ENCODE results near the gene PKN1. TPM values are rescaled to one million over a fixed set of nuclear protein-coding genes. Genes with fewer than 3 reads are reported as not detected.

The PKN1 gene
- total and polyA plus RNA-seq, 9 of the 15 experiments (the other 6 are each of a cell fraction or from before 2014, with no cell fraction given), result 0.30 to 228 (median 77.5) TPM

GRCh38 chr19:14425696-14426138, 7.4 kb upstream of the PKN1 start (continued):
- TF ChIP-seq ATF3 (IDR thresholded peaks at IDR 0.05) (0 out of 2 replicates have a peak, but pooled peaks have one; percentile 13), ATF3 (CRISPR knock-in tag; conservative IDR thresholded peaks at IDR 0.05) (no peak), SIX5 (IDR thresholded peaks at IDR 0.05; ENCODE audit: borderline replicate concordance in 1 of 2, insufficient read depth in 1 of 2, low read depth in 1 of 2, low read length in 2 of 2) (no peak), DLX4 (CRISPR knock-in tag; IDR thresholded peaks at IDR 0.05) (no peak), EP300 (IDR thresholded peaks at IDR 0.05; ENCODE audit: low read length) (peak; percentile 63; the same call in 1 of the 2 replicates), PCBP2 (IDR thresholded peaks at IDR 0.05; ENCODE audit: low read depth, low read length, poor library complexity, severe bottlenecking) (no peak), POLR2G (IDR thresholded peaks at IDR 0.05; ENCODE audit: low read depth, low read length) (no peak), MXD1 (CRISPR knock-in tag; IDR thresholded peaks at IDR 0.05; ENCODE audit: borderline replicate concordance, poor library complexity, severe bottlenecking) (no peak), ZNF583 (CRISPR knock-in tag; IDR thresholded peaks at IDR 0.05) (no peak), ZEB2 (IDR thresholded peaks at IDR 0.05) (peak; percentile 82), TEAD1 (CRISPR knock-in tag; IDR thresholded peaks at IDR 0.05) (0 out of 4 replicates have a peak, but pooled peaks of 1 of the 2 experiments have one; percentile 14), DPF2 (IDR thresholded peaks at IDR 0.05) (peak; percentile 84), PHTF2 (CRISPR knock-in tag; IDR thresholded peaks at IDR 0.05) (no peak), MTA1 (IDR thresholded peaks at IDR 0.05; ENCODE audit: borderline replicate concordance) (peak; percentile 67; the same call in 1 of the 2 replicates), POU5F1 (IDR thresholded peaks at IDR 0.05; ENCODE audit: borderline replicate concordance, low read depth, low read length, partially characterized antibody) (no peak), ZNF586 (CRISPR knock-in tag; conservative IDR thresholded peaks at IDR 0.05) (no peak), ZBTB40 (IDR thresholded peaks at IDR 0.05) (no peak), ZBTB40 (CRISPR knock-in tag; IDR thresholded peaks at IDR 0.05) (no peak), TBL1XR1 (IDR thresholded peaks at IDR 0.05; ENCODE audit: low read length in 2 of 2) (no peak)
